ENCODE measurements around the gene PVALEF.

- TF ChIP-seq CTCF (IDR thresholded peaks at IDR 0.05): no peak
- TF ChIP-seq POLR2A (IDR thresholded peaks at IDR 0.05): no peak
Observed at GRCh38 chr17:81179861-81180260, 14.6 kb downstream of the PVALEF start.

Measured in heart left ventricle (tissue), 13 donors.